MM.1S (cell line): ENCODE data around the gene SEL1L3.

Experiments used
- DNase-seq: peaks from one replicate; pipeline ENCODE4 v3.0.0-alpha.2; 2015
- H2AFZ ChIP-seq: fragments of 300-600 bp; sonication (generic); 2 replicates; pipeline ENCODE4 v1.6.0; 2016; ENCODE audit warnings: antibody characterized with exemption, low read length
- H3F3A ChIP-seq: fragments of 300-600 bp; sonication (generic); 2 replicates; pipeline ENCODE4 v1.6.1; 2016; ENCODE audit warnings: mild to moderate bottlenecking, antibody characterized with exemption, low read length, moderate library complexity, mixed read lengths; ENCODE audit not compliant: insufficient read depth
- H3K27ac ChIP-seq: fragments of 300-600 bp; sonication (generic); 2 replicates; pipeline ENCODE4 v1.5.1; 2016; ENCODE audit warnings: mild to moderate bottlenecking, low read length
- H3K27me3 ChIP-seq: fragments of 300-600 bp; sonication (generic); replicated peaks from 2 replicates; pipeline ENCODE4 v1.6.0; 2016; ENCODE audit warnings: low read length; ENCODE audit not compliant: insufficient read depth
- H3K36me3 ChIP-seq: fragments of 300-600 bp; sonication (generic); replicated peaks from 2 replicates; pipeline ENCODE4 v1.6.1; 2016; ENCODE audit warnings: mild to moderate bottlenecking, low read length, mixed read lengths; ENCODE audit not compliant: insufficient read depth
- H3K4me1 ChIP-seq: fragments of 300-600 bp; sonication (generic); 2 replicates; pipeline ENCODE4 v1.6.1; 2016; ENCODE audit warnings: low read length, mixed read lengths
- H3K4me2 ChIP-seq: fragments of 300-600 bp; sonication (generic); 2 replicates; pipeline ENCODE4 v1.6.0; 2016; ENCODE audit warnings: low read depth, low read length
- H3K4me3 ChIP-seq: fragments of 300-600 bp; sonication (generic); 2 replicates; pipeline ENCODE4 v1.5.1; 2016; ENCODE audit warnings: low read length, mixed read lengths
- H3K79me2 ChIP-seq: fragments of 300-600 bp; sonication (generic); 2 replicates; pipeline ENCODE4 v1.6.1; 2016; ENCODE audit warnings: mixed run types, low read length, mixed read lengths
- H3K9ac ChIP-seq: fragments of 300-600 bp; sonication (generic); 2 replicates; pipeline ENCODE4 v1.6.1; 2016; ENCODE audit warnings: low read length, mixed read lengths
- H3K9me2 ChIP-seq: fragments of 300-600 bp; sonication (generic); replicated peaks from 2 replicates; pipeline ENCODE4 v1.6.1; 2016; ENCODE audit warnings: mild to moderate bottlenecking, low read length, mixed read lengths; ENCODE audit not compliant: insufficient read depth
- H3K9me3 ChIP-seq: fragments of 300-600 bp; sonication (generic); replicated peaks from 2 replicates; pipeline ENCODE4 v1.6.1; 2016; ENCODE audit warnings: mild to moderate bottlenecking, low read length, mixed read lengths; ENCODE audit not compliant: insufficient read depth
- H4K20me1 ChIP-seq: fragments of 300-600 bp; sonication (generic); 2 replicates; pipeline ENCODE4 v1.6.1; 2016; ENCODE audit warnings: mild to moderate bottlenecking, low read length, moderate library complexity, mixed read lengths; ENCODE audit not compliant: insufficient read depth
- EZH2 ChIP-seq: fragments of 300-600 bp; sonication (generic); optimal IDR thresholded peaks from 2 replicates; pipeline ENCODE3; 2017; ENCODE audit warnings: low read depth, mild to moderate bottlenecking, antibody characterized with exemption, low read length, mixed read lengths
- EZH2phosphoT487 ChIP-seq: fragments of 300-600 bp; sonication (generic); IDR thresholded peaks from 2 replicates; pipeline ENCODE4 v1.6.1; 2018; ENCODE audit warnings: antibody characterized with exemption, low read length
- TF ChIP-seq, protein P1 (sequence below): fragments of 300-600 bp; sonication (generic); IDR thresholded peaks from 2 replicates; pipeline ENCODE4 v1.5.1; 2016; ENCODE audit warnings: antibody characterized with exemption, low read length, mixed read lengths

SEL1L3 gene

DNA sequence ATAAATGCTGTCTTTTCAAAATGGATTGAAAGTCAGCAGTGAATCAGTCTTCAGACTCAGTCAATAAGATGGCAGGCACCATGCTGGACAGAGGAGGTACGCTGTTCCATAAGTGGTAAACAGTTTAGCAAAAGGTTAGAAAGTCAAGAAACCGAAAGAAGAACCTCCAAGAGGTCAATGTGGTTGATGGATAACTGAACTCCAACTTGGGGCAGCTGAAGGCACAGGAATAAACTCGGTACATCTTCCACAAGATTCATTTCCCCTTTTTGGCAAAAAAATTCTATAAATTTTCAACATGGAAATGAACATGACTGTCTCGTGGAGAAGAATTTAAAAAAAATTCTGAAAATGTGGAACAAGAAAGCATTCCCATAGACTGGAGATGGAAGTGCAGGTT, 18.4 kb upstream of the SEL1L3 start:
- DNase-seq = no peak
- no peak overlapping the region for H3K4me3 ChIP-seq
- no peaks in the 10 kb centered on the region for H3K79me2 ChIP-seq
- no peak overlapping the region for H3K9ac ChIP-seq
- no peaks in the 10 kb centered on the region for H4K20me1 ChIP-seq
- H3K36me3 ChIP-seq = no peaks in the 10 kb centered on the region
- no peaks in the 10 kb centered on the region for H3K9me3 ChIP-seq
- no peak overlapping the region for H2AFZ ChIP-seq
- H3K27me3 ChIP-seq = no peaks in the 10 kb centered on the region
- no peak overlapping the region for H3K27ac ChIP-seq
- H3K9me2 ChIP-seq = no peaks in the 10 kb centered on the region
- no peak overlapping the region for H3K4me2 ChIP-seq
- peaks cover 5% of the 10 kb centered on the region; the same call in 1 of the 2 replicates for H3F3A ChIP-seq
- H3K4me1 ChIP-seq = peaks cover 20% of the 10 kb centered on the region
- TF ChIP-seq EZH2 (no peak), EZH2phosphoT487 (no peak)
- TF ChIP-seq, protein P1, sequence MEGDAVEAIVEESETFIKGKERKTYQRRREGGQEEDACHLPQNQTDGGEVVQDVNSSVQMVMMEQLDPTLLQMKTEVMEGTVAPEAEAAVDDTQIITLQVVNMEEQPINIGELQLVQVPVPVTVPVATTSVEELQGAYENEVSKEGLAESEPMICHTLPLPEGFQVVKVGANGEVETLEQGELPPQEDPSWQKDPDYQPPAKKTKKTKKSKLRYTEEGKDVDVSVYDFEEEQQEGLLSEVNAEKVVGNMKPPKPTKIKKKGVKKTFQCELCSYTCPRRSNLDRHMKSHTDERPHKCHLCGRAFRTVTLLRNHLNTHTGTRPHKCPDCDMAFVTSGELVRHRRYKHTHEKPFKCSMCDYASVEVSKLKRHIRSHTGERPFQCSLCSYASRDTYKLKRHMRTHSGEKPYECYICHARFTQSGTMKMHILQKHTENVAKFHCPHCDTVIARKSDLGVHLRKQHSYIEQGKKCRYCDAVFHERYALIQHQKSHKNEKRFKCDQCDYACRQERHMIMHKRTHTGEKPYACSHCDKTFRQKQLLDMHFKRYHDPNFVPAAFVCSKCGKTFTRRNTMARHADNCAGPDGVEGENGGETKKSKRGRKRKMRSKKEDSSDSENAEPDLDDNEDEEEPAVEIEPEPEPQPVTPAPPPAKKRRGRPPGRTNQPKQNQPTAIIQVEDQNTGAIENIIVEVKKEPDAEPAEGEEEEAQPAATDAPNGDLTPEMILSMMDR = no peak

DNA sequence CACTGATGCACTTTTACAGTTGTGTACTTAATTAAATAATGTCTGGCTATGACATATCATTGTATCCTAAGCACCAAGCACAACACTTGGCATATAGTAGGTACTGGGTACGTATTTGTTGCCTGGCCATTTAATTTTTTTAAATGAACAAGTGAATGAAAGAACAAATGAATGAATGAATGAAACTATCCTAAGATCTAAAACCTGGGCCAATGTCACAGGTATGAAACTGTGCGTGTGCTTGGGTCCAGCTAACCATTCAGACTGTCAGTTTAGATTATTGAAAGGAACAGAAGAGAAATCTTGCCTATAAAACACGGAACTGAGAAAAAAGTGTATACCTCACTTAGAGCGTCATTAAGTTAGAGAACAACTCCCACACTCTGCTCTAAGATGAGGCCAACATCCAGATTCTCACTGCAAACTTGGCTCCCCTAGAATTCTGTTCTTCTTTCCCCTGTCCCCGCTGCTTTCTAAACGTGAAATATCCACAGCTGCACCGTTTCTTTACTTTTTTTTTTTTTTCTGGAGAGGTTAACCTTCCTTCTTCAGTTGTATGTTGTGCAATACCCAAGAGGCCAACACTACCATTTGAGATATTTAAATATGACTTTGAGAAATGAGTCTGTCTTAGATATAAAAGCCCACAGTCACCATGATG, 17.3 kb upstream of the SEL1L3 start:
- TF ChIP-seq, protein P1 = no peak
- no peak for TF ChIP-seq EZH2
- TF ChIP-seq EZH2phosphoT487 = no peak
- Histone ChIP-seq H3K9me3 (no peaks in the 10 kb centered on the region), H3K79me2 (no peaks in the 10 kb centered on the region), H3K9me2 (no peaks in the 10 kb centered on the region), H3K4me1 (peaks cover 30% of the 10 kb centered on the region), H3F3A (peaks cover 14% of the 10 kb centered on the region), H2AFZ (no peak overlapping the region), H3K4me2 (no peak overlapping the region), H3K4me3 (no peak overlapping the region), H3K36me3 (no peaks in the 10 kb centered on the region), H3K9ac (no peak overlapping the region), H3K27me3 (no peaks in the 10 kb centered on the region), H3K27ac (no peak overlapping the region), H4K20me1 (no peaks in the 10 kb centered on the region)
- DNase-seq = no peak

DNA sequence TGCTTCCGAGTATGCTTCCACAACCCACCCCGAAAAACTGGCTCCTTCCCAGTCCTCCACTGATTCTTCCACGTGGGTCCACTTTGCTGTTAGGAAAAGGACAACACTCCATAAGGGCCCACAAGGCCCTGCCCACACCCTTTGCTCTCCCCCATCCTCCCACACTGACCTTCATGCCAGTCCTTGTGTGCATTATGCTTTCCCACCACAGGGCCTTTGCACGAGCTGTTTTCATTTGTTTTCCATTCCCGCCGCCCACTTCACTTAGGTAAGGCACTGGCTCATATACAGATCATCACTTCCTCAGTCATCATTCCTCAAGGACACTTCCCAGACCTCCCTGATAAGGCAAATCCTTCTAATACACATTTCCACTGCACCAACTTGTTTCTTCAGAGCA, 16.8 kb upstream of the SEL1L3 start:
- Histone ChIP-seq H3K4me1 (peaks cover 36% of the 10 kb centered on the region), H3K9ac (no peak overlapping the region), H3K9me2 (no peaks in the 10 kb centered on the region), H3K9me3 (no peaks in the 10 kb centered on the region), H3K79me2 (no peaks in the 10 kb centered on the region), H3K27me3 (no peaks in the 10 kb centered on the region), H3K4me2 (no peak overlapping the region), H3F3A (peaks cover 19% of the 10 kb centered on the region), H3K4me3 (no peak overlapping the region), H3K36me3 (no peaks in the 10 kb centered on the region), H4K20me1 (no peaks in the 10 kb centered on the region), H2AFZ (no peak overlapping the region), H3K27ac (no peak overlapping the region)
- no peak for DNase-seq
- no peak for TF ChIP-seq EZH2phosphoT487
- TF ChIP-seq, protein P1 = no peak
- no peak for TF ChIP-seq EZH2
